H9 (cell line): ENCODE measurements around the gene HDLBP. TPM values are rescaled to one million over a fixed set of nuclear protein-coding genes. Genes with fewer than 3 reads are reported as not detected.

Experiments
- DNase-seq: peaks from one replicate; pipeline ENCODE4 v3.0.0-alpha.2; 2017
- H2AFZ ChIP-seq: one replicate; pipeline ENCODE4 v1.6.1; 2013; ENCODE audit warnings: mild to moderate bottlenecking, low read length, control low read depth, moderate library complexity
- H2AK5ac ChIP-seq: 2 replicates; pipeline ENCODE4 v1.6.1; 2013; ENCODE audit warnings: low read length, control low read depth, mixed read lengths; ENCODE audit not compliant: insufficient read length
- H2BK120ac ChIP-seq: one replicate; pipeline ENCODE4 v1.6.1; 2013; ENCODE audit warnings: low read depth, mild to moderate bottlenecking, low read length, control low read depth, inconsistent platforms; ENCODE audit not compliant: poor library complexity, severe bottlenecking
- H2BK12ac ChIP-seq: 2 replicates; pipeline ENCODE4 v1.6.1; 2013; ENCODE audit warnings: low read length, control low read depth, mixed read lengths, low read depth; ENCODE audit not compliant: insufficient read length
- H2BK15ac ChIP-seq: 2 replicates; pipeline ENCODE4 v1.6.1; 2013; ENCODE audit warnings: low read depth, low read length, control low read depth
- H2BK20ac ChIP-seq: one replicate; pipeline ENCODE4 v1.6.1; 2013; ENCODE audit warnings: low read depth, mild to moderate bottlenecking, low read length, control low read depth, inconsistent platforms; ENCODE audit not compliant: poor library complexity, severe bottlenecking
- H2BK5ac ChIP-seq: 2 replicates; pipeline ENCODE4 v1.6.1; 2013; ENCODE audit warnings: low read length, control low read depth, mixed read lengths; ENCODE audit not compliant: insufficient read length
- H3K14ac ChIP-seq: 2 replicates; pipeline ENCODE4 v1.6.1; 2013; ENCODE audit warnings: low read length, control low read depth; ENCODE audit not compliant: insufficient read depth
- H3K18ac ChIP-seq: 2 replicates; pipeline ENCODE4 v1.6.1; 2013; ENCODE audit warnings: low read depth, mild to moderate bottlenecking, mixed read lengths, low read length, control low read depth; ENCODE audit not compliant: insufficient read length
- H3K23ac ChIP-seq: 2 replicates; pipeline ENCODE4 v1.6.1; 2013; ENCODE audit warnings: low read length, control low read depth, mixed read lengths, low read depth; ENCODE audit not compliant: insufficient read length
- H3K23me2 ChIP-seq: 2 replicates; pipeline ENCODE4 v1.6.1; 2013; ENCODE audit warnings: low read depth, mild to moderate bottlenecking, mixed read lengths, low read length, control low read depth; ENCODE audit not compliant: insufficient read length, poor library complexity, severe bottlenecking
- H3K27ac ChIP-seq: 2 replicates; pipeline ENCODE4 v1.5.1; 2013; ENCODE audit warnings: low read length, control low read depth, mixed read lengths, low read depth; ENCODE audit not compliant: insufficient read length
- H3K27me3 ChIP-seq: 2 replicates; pipeline ENCODE4 v1.6.1; 2013; ENCODE audit warnings: low read length, control low read depth, inconsistent platforms; ENCODE audit not compliant: insufficient read depth
- H3K4ac ChIP-seq: 2 replicates; pipeline ENCODE4 v1.6.1; 2013; ENCODE audit warnings: low read depth, mild to moderate bottlenecking, control low read depth, inconsistent platforms, low read length, moderate library complexity
- H3K4me1 ChIP-seq: 2 replicates; pipeline ENCODE4 v1.6.1; 2013; ENCODE audit warnings: low read length, control low read depth, inconsistent platforms; ENCODE audit not compliant: insufficient read depth
- H3K4me2 ChIP-seq: 2 replicates; pipeline ENCODE4 v1.6.1; 2013; ENCODE audit warnings: low read length, control low read depth, mixed read lengths; ENCODE audit not compliant: insufficient read length, insufficient read depth
- H3K56ac ChIP-seq: 2 replicates; pipeline ENCODE4 v1.6.1; 2013; ENCODE audit warnings: low read depth, mild to moderate bottlenecking, mixed read lengths, low read length, control low read depth; ENCODE audit not compliant: insufficient read length
- H3K79me1 ChIP-seq: 2 replicates; pipeline ENCODE4 v1.6.1; 2013; ENCODE audit warnings: low read depth, mild to moderate bottlenecking, moderate library complexity, low read length, control low read depth, inconsistent platforms; ENCODE audit not compliant: insufficient read depth, poor library complexity, severe bottlenecking
- H3K79me2 ChIP-seq: 2 replicates; pipeline ENCODE4 v1.6.1; 2013; ENCODE audit warnings: low read length, control low read depth, inconsistent platforms; ENCODE audit not compliant: insufficient read depth
- H3K9ac ChIP-seq: 2 replicates; pipeline ENCODE4 v1.6.1; 2013; ENCODE audit warnings: low read length, control low read depth, mixed read lengths; ENCODE audit not compliant: insufficient read length; ENCODE audit errors: extremely low read depth
- H3K9me3 ChIP-seq: one replicate; pipeline ENCODE4 v1.6.1; 2013; ENCODE audit warnings: low read depth, low read length, inconsistent platforms; ENCODE audit not compliant: control insufficient read depth
- H3T11ph ChIP-seq: one replicate; pipeline ENCODE4 v1.6.1; 2013; ENCODE audit warnings: mild to moderate bottlenecking, low read length, control low read depth, inconsistent platforms
- H4K20me1 ChIP-seq: one replicate; pipeline ENCODE4 v1.6.1; 2013; ENCODE audit not compliant: control insufficient read depth, insufficient read length, insufficient read depth
- H4K5ac ChIP-seq: 2 replicates; pipeline ENCODE4 v1.6.1; 2013; ENCODE audit warnings: low read depth, mild to moderate bottlenecking, mixed read lengths, low read length, control low read depth; ENCODE audit not compliant: insufficient read length
- H4K8ac ChIP-seq: replicated peaks from 2 replicates; pipeline ENCODE4 v1.6.1; 2013; ENCODE audit warnings: low read length, control low read depth, mixed read lengths, low read depth; ENCODE audit not compliant: insufficient read length
- H4K91ac ChIP-seq: 2 replicates; pipeline ENCODE4 v1.6.1; 2013; ENCODE audit warnings: low read depth, mild to moderate bottlenecking, moderate library complexity, mixed read lengths, low read length, control low read depth; ENCODE audit not compliant: insufficient read length
- H3K27ac Mint-ChIP-seq, 3 experiments: 2 replicates in 2 of 3; 3 replicates in 1 of 3; pipeline ENCODE4 v1.8.0; 2020 to 2021; ENCODE audit warnings: mixed read lengths in 3 of 3, mild to moderate bottlenecking in 1 of 3, moderate library complexity in 1 of 3
- H3K27me3 Mint-ChIP-seq: 2 replicates; pipeline ENCODE4 v1.8.0; 2021; ENCODE audit warnings: low read depth, mild to moderate bottlenecking, moderate library complexity, mixed read lengths
- H3K36me3 Mint-ChIP-seq, 3 experiments: 2 replicates in 2 of 3; 3 replicates in 1 of 3; pipeline ENCODE4 v1.8.0; 2020 to 2021; ENCODE audit warnings: low read depth in 3 of 3, mixed read lengths in 3 of 3; ENCODE audit not compliant: insufficient read depth in 1 of 3
- H3K4me1 Mint-ChIP-seq, 2 experiments: 2 replicates each; pipeline ENCODE4 v1.8.0; 2020; ENCODE audit warnings: mixed read lengths in 2 of 2
- H3K4me3 Mint-ChIP-seq, 2 experiments: 2 replicates in 1 of 2; 3 replicates in 1 of 2; pipeline ENCODE4 v1.8.0; 2020 to 2021; ENCODE audit warnings: mild to moderate bottlenecking in 2 of 2, mixed read lengths in 2 of 2, moderate library complexity in 1 of 2
- H3K9me3 Mint-ChIP-seq, 2 experiments: 2 replicates in 1 of 2; 3 replicates in 1 of 2; pipeline ENCODE4 v1.8.0; 2020; ENCODE audit warnings: mild to moderate bottlenecking in 2 of 2, mixed read lengths in 2 of 2, moderate library complexity in 1 of 2
- WGBS: extraction: QIAGEN DNeasy Blood & Tissue Kit; methylation state at CpG from one replicate; pipeline ENCODE4 v1.1.7; 2013; ENCODE audit warnings: missing lambda C conversion rate, low lambda C conversion rate, mixed read lengths; ENCODE audit not compliant: insufficient read length; ENCODE audit errors: extremely low coverage; 5-methylcytosine and 5-hydroxymethylcytosine counted together
- total RNA-seq: library from RNA; stranded (reverse); gene quantifications from 2 replicates; pipeline ENCODE4 v1.2.1, GENCODE V29; 2021
- TF ChIP-seq, protein P1 (sequence below): fragments of 200-600 bp; sonication (generic); conservative IDR thresholded peaks from 3 replicates; pipeline ENCODE4 v1.8.0; 2021; ENCODE audit warnings: antibody characterized with exemption, mild to moderate bottlenecking

The HDLBP gene
- total RNA-seq, 1 experiment from 2014 or later, result 364 TPM

DNA sequence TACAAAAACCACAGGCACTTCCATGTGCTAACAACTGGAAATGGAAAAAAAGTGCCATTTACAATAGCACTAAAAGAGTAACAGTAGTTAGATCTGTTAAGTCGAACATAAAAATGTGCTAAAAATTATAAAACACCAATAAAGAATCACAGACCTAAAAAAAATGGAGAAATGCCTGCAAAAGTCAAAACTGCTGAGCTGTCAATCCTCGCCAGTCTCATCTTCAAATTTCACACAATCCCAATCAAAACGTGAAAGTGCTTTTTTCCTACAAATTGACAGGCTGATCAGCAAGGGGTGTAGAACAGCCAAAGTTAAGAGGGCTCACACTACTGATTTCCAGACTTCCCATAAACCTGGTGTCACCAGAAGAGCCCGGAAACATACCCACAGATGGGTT lies 73.8 kb downstream of the HDLBP start:
- no peak for DNase-seq
- Histone ChIP-seq H3K9me3 (no peaks in the 10 kb centered on the region), H3K4me1 (no peaks in the 10 kb centered on the region), H3K4ac (no peak overlapping the region), H2AK5ac (no peak overlapping the region), H4K91ac (no peak overlapping the region), H3K27me3 (no peaks in the 10 kb centered on the region), H3K4me2 (no peak overlapping the region), H3K18ac (no peak overlapping the region), H3K23ac (no peak overlapping the region), H2BK20ac (no peak overlapping the region), H3K79me1 (peaks cover 3% of the 10 kb centered on the region), H4K8ac (no peak overlapping the region), H2BK12ac (no peak overlapping the region), H3K56ac (no peak overlapping the region), H4K20me1 (no peaks in the 10 kb centered on the region), H2BK5ac (no peak overlapping the region), H3T11ph (no peak overlapping the region), H3K14ac (no peak overlapping the region), H3K27ac (no peak overlapping the region), H2BK15ac (no peak overlapping the region), H2AFZ (no peak overlapping the region), H4K5ac (no peak overlapping the region), H3K79me2 (no peaks in the 10 kb centered on the region), H3K9ac (no peak overlapping the region), H3K23me2 (no peaks in the 10 kb centered on the region), H2BK120ac (no peak overlapping the region)
- TF ChIP-seq, protein P1, sequence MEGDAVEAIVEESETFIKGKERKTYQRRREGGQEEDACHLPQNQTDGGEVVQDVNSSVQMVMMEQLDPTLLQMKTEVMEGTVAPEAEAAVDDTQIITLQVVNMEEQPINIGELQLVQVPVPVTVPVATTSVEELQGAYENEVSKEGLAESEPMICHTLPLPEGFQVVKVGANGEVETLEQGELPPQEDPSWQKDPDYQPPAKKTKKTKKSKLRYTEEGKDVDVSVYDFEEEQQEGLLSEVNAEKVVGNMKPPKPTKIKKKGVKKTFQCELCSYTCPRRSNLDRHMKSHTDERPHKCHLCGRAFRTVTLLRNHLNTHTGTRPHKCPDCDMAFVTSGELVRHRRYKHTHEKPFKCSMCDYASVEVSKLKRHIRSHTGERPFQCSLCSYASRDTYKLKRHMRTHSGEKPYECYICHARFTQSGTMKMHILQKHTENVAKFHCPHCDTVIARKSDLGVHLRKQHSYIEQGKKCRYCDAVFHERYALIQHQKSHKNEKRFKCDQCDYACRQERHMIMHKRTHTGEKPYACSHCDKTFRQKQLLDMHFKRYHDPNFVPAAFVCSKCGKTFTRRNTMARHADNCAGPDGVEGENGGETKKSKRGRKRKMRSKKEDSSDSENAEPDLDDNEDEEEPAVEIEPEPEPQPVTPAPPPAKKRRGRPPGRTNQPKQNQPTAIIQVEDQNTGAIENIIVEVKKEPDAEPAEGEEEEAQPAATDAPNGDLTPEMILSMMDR, result no peak
- Mint-ChIP-seq H3K4me3 (no peak overlapping the region), H3K27me3 (no peaks in the 10 kb centered on the region), H3K36me3 (peaks cover 64 to 96% (median 91%) of the 10 kb centered on the region in 3 experiments), H3K4me1 (no peaks in the 10 kb centered on the region), H3K9me3 (no peaks in the 10 kb centered on the region), H3K27ac (no peak overlapping the region)
- no CpG with 5 or more reads among the region's 4 CpGs for WGBS
